22Rv1 (cell line): Measurements from ENCODE around the gene ALDH1B1.

Source experiments
- CTCF ChIP-seq: fragments of 450-650 bp; IDR thresholded peaks from 2 replicates; pipeline ENCODE4 v1.5.1; 2017; ENCODE audit warnings: mild to moderate bottlenecking
- ZFX ChIP-seq: fragments of 450-650 bp; IDR thresholded peaks from 2 replicates; pipeline ENCODE4 v1.6.1; 2017; ENCODE audit warnings: antibody characterized with exemption, borderline replicate concordance

GRCh38 chr9:38355517-38356120, 36.9 kb upstream of the ALDH1B1 start:
- no peak for TF ChIP-seq CTCF
- no peak for TF ChIP-seq ZFX
